Kidney capillary endothelial cell (primary cell): Measurements from ENCODE around the gene LDAF1.
"Not testable (repeated sequence)": the region's sequence is repeated elsewhere in the genome, so short reads cannot be mapped to it uniquely, and the experiment has no call there.

Experiments
- DNase-seq: peaks from one replicate; pipeline ENCODE4 v3.0.0-alpha.2; 2018; ENCODE audit warnings: low spot score

Gene LDAF1

GRCh38 chr16:21158208-21159110 lies at the start of gene LDAF1:
LDAF1 (plus strand) TSS chr16:21158674; CDS start chr16:21161183, 2,509 bp downstream.
- DNase-seq = peak; percentile 53

GRCh38 chr16:21115551-21115950 lies 42.9 kb upstream of the LDAF1 start:
- not testable (repeated sequence) for DNase-seq

DNA sequence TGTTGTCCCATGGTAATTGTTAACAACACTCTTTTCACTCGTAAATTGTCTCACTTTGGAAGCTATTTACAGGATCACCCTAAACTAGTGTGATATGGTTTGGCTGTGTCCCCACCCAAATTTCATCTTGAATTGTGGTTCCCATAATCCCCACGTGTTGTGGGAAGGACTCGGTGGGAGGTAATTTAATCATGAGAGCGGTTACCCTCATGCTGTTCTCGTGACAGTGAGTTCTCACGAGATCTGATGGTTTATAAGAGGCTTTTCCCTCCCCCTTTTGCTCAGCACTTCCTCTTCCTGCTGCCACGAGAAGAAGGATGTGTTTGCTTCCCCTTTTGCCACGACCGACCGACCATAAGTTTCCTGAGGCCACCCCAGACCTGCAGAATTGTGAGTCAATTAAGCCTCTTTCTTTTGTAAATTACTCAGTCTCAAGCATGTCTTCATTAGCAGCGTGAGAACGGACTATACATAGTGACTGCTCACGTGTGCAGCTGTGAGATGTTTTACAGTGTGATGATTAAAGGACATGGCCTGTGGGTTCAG lies 42.3 kb upstream of the LDAF1 start:
- DNase-seq = peak; percentile 10

- DNase-seq = no peak
Measured at GRCh38 chr16:21117567-21117966, 40.9 kb upstream of the LDAF1 start.

DNA sequence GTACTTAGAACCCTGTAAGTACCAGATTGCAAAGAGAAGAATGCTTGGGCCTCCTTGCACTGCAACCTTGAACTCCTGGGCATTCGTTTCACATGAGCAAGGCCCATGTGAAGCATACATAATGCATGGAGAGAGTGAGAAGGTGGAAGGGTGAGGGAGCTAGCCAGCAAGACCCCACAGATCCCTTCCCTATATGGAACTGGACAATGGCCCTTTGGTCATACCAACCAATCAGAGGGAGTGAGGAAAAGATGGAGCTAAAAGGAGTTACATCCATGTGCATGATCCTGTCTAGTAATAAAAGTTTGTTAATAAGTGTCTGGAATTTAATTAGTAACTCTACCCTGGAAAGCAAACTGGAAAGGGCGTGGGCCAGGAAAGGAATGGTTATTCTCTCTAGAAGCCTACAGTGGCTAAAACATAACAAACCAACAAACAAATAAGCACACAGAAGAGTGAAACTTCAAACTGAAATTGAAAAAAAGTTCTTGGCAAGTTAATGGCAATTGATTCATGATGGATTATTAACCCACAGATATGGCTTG lies 37.4 kb upstream of the LDAF1 start:
- no peak for DNase-seq

GRCh38 chr16:21125191-21125590 lies 33.3 kb upstream of the LDAF1 start:
- DNase-seq = no peak

GRCh38 chr16:21126518-21126917 lies 32.0 kb upstream of the LDAF1 start:
- DNase-seq = no peak

DNA sequence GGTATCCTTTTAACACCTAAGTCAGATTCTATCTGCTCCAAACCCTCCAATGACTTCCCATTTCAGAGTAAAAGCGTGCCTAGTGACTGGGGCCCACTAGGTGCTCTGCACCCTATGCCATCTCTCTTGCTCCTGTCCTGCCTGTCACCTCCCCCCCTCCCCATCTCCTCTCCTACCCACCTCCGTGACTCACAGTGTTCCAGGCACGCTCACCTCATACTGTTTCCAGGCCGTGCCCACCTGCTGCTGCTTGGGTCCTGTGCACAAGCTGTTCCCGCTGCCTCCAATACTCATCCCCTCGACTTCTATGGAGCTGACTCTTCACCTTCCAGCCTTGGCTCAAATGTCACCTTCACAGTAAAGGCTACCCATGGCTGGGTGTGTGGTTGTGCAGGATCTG lies 29.5 kb upstream of the LDAF1 start:
- no peak for DNase-seq

DNA sequence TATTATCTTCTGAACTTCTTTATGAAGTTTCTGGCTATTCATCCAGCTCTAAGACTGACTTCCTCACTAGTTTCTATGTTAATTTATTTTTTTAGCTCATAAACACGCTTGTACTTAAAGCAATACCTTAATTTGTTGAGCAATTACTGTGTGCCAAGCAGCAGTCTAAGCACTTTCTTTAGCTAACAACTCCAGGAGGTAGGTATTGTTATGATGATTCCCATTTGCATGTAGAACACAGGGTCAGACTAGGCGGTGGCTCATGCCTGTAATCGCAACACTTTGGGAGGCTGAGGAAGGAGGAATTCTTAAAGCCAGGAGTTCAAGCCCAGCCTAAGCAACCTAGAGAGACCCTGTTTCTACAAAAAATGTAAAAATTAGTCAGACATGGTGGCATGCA lies 27.7 kb upstream of the LDAF1 start:
- DNase-seq = no peak

GRCh38 chr16:21134053-21134452 lies 24.4 kb upstream of the LDAF1 start:
- DNase-seq = no peak

DNA sequence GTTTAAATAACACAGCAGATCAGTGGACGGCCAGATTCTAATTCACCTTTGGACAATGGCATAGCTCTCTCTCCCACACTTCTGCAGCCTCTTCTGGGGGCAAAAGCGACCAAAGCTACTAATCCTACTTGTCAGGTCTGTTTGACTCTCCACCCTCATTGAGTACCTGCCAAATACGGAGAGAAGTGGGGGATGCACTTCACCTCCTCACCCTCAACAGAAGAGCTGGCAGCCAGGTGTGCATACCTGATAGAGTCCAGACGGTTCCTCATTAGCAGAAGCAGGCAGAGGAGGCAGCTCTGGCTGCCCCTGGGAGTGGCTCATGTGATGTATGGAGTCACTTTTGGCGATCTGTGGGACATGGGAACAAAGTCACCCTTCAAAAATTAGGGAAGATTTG lies 12.7 kb upstream of the LDAF1 start:
- no peak for DNase-seq

DNA sequence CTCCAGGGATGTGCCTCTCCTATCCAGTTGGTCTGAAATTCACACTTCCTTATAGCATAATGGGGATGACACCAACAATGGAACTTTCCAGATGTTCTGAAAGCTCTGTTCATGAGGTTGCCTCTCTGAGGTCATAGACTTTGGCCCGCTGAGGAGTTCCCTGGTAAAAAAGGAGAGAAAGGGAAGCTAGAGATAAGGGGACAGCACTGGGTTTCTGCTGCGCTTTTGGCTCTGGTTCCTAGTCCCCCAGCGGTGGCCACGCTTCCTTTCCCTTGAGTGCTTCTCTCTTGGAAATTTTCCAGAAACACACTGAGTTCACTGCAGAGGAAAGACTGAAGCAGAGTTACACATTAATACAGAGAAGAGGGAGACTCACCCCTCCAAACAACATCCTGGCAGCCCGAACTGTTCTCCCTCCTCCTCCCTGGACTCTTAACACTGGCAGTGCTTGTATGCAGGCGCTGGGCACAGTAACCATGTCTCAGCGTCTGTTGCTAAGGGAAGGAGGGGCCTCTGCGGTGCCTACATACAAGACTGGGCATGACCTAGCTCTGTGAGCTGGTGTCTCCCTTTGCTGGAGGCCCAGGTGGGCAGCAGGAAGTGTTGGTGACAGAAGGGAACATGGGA lies 8.0 kb upstream of the LDAF1 start, which contains the start of gene DNAH3:
Gene DNAH3 (minus strand): TSS at position 472 of the 627 bp plus-strand sequence. CDS start 527 bp downstream, outside the sequence.
- DNase-seq = no peak

DNA sequence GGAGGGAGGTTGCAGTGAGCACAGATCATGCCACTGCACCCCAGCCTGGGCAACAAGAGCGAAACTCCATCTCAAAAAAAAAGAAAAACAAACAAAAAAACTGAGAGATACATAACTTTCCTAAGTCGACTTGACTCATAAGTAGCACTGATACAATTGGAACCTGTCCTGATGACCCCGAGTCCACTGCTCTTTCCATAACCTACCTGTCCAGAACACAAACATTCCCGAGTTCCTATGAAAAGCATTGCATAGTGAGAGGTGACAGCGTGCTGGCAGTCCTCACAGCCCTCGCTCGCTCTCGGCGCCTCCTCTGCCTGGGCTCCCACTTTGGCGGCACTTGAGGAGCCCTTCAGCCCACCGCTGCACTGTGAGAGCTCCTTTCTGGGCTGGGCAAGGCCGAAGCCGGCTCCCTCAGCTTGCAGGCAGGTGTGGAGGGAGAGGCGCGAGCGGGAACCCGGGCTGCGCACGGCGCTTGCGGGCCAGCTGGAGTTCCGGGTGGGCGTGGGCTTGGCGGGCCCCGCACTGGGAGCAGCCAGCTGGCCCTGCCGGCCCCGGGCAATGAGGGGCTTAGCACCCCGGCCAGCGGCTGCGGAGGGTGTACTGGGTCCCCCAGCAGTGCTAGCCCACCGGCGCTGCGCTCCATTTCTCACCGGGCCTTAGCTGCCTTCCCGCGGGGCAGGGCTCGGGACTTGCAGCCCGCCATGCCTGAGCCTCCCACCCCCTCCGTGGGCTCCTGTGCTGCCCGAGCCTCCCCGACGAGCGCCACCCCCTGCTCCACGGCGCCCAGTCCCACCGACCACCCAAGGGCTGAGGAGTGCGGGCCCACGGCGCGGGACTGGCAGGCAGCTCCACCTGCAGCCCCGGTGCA lies 6.1 kb upstream of the LDAF1 start:
- not testable (repeated sequence) for DNase-seq

DNA sequence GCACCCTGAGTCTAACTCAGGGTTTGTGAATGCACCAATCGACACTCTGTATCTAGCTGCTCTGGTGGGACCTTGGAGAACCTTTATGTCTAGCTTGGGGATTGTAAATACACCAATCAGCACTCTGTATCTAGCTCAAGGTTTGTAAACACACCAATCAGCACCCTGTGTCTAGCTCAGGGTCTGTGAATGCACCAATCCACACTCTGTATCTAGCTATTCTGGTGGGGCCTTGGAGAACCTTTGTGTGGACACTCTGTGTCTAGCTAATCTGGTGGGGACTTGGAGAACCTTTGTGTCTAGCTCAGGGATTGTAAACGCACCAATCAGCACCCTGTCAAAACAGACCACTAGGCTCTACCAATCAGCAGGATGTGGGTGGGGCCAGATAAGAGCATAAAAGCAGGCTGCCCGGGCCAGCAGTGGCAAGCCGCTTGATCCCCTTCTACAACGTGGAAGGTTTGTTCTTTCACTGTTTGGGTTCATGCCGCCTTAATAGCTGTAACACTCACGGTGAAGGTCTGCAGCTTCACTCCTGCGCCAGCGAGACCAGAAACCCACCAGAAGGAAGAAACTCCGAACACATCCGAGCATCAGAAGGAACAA lies 5.2 kb upstream of the LDAF1 start:
- DNase-seq = not testable (repeated sequence)

DNA sequence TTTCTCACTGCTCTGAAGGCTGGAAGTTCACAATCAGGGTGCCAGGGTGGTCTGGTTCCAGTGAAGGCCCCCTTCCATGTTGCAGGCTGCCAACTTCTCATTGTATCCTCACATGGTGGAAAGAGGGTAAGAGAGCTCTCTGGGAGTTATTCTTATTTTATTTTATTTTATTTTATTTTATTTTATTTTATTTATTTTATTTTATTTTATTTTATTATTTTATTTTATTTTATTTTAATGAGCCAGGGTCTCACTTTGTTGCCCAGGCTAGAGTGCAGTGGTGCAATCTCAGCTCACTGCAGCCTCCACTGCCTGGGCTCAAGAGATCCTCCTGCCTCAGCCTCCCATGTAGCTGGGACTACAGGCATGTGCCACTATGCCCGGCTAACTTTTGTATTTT lies 2.5 kb upstream of the LDAF1 start:
- not testable (repeated sequence) for DNase-seq

DNA sequence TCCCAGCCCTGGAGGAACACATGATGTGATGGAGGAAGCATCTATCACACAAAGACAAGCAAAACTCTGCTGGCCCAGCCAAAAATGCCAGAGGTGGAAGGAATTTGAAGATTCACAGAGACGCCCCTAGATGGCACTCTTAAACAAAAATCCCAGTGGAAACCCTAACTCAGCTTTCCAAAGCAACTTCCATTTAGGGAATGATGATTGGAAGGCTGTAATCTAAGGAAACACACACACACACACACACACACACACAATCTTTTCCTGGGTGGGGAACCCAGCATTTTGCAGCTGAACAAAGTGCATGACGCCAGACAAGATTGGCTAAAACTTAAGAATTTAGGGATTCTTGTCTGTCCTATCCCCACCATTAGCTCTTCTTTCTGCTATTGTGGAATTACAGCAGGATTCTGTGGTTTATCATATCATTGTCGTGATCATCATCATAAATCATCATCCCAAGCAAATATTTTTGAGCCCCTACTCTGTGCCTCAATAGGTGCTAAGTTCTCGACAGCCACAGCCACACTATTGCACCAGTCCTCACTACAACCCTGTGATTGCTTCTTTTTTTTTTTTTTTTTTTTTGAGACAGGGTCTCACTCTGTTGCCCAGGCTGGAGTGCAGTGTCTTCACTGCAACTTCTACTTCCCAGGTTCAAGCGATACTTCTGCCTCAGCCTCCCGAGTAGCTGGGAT lies 1.6 kb upstream of the LDAF1 start:
- peak; percentile 69 for DNase-seq

DNA sequence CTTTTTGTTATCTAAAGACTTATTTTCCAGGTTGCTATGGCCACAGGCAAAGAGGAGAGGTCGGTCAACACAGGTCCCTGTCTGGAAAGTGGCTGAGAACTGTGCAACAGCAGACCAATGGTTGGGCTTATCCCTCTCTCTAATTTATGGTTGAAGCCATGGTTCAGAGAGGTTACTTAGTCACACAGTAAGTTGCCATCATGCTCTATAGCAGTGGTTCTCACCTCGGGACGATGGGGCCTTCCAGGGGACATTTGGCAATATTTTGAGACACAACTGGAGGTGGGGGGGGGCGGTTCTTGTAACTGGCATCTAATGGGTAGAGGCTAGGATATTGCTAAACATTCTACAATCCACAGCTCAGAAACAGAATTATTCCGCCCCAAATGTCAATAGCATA lies 842 bp upstream of the LDAF1 start:
- DNase-seq = no peak

DNA sequence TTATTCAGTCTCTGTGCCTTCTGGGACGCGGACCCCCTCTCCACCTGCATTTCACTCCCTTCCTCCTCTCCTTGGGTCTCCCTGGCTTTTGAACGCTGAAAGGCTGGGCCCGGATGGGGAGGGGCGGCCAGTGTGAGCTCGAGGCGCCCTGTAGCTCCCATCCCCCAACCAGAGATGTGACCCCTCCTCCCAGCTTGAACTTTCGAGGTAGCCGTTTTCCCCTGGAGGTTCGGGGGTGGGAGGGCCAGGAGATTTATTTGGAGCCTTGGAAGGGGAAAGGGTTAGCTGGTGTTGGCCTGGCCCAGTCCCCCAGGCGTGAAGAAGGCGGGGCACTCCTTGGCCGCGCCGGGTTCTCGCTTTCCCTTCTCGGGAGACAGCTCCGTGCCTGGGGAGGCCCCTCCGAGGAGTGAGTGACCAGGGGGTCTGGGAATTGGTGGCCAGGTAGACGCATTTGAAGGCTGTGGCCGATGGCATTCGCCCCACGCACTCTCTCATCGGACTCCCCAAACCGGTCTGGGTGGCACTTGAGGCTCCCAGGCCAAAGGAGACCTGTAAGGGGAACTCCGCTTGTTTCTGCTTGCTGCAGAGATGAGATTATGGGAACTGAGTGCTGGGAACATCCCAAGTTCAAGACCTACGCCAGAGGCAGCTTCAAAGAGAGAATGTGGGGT lies 942 bp downstream of the LDAF1 start:
- DNase-seq = no peak

DNA sequence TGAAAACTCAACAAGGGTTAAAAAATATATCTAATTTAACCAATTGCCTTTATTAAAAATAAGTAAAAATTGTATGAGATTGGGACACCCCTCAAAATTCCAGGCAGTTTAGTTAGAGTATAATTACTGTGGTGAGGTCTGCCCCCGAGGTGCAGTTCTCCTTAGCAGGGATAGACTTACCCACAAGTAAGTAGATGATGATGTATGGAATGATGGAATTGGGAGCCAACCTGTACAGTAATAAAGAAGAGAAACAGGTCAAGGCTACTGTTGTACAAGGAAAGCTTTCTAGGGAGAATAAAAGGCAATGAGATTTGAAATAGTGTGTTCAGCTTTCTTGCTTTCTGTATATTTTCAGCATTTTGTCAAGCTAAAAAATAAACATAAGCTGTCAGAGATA lies 1.8 kb downstream of the LDAF1 start:
- no peak for DNase-seq

GRCh38 chr16:21161211-21161610 lies 2.7 kb downstream of the LDAF1 start:
- DNase-seq = no peak
